Inferior parietal cortex (tissue), 1 donor: Measurements from ENCODE around the gene MFN2.
"Not testable (repeated sequence)": the region's sequence is repeated elsewhere in the genome, so short reads cannot be mapped to it uniquely, and the experiment has no call there.

Experiments used
- DNase-seq: peaks from one replicate; pipeline ENCODE4 v3.0.0-alpha.2; 2016; ENCODE audit errors: extremely low spot score

MFN2 gene

GRCh38 chr1:12022036-12022435 lies 41.8 kb downstream of the MFN2 start:
- no peak for DNase-seq

DNA sequence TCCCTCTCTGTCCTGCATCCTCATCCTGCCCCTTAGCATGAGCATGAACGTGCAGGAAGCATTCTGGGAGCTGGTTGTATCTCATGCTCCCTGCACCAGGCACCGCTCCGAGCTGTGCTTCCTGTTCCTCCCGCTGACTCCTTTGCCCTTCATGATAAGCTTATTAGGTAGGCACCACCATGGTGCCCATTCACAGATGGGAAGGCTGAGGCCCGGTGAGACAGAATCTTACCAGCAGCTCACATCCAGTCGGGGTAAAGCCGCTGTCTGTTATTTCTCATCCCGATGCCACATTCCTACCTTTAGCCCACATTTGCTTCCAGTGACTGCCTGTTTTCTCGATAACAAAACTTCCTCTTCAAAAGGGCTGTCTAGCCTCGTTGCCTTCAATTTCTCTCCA lies 46.3 kb downstream of the MFN2 start:
- no peak for DNase-seq

DNA sequence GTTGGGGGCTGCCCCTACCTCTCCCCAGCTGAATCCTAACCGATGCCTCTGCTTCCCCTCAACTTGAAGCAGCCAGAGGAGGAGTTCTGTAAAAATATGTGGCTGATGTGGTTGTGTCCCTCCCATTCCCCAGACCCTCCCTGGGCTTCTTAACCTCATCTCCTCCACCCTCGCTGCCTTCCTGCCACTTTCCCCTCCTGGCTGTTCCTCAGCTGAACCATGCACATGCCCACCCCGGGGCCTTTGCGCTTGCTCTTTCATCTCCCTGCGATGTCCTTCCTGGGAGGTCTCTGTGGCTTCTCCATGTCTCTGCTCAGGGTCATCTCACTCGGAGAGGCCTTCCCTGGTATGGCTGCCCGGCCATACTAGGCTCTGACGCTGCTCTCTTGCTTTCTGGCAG lies 48.0 kb downstream of the MFN2 start:
- DNase-seq: no peak

- DNase-seq: no peak
Observed at GRCh38 chr1:12028957-12029511, 48.8 kb downstream of the MFN2 start.

- DNase-seq: no peak
Observed at GRCh38 chr1:12029720-12030339, 49.6 kb downstream of the MFN2 start.

DNA sequence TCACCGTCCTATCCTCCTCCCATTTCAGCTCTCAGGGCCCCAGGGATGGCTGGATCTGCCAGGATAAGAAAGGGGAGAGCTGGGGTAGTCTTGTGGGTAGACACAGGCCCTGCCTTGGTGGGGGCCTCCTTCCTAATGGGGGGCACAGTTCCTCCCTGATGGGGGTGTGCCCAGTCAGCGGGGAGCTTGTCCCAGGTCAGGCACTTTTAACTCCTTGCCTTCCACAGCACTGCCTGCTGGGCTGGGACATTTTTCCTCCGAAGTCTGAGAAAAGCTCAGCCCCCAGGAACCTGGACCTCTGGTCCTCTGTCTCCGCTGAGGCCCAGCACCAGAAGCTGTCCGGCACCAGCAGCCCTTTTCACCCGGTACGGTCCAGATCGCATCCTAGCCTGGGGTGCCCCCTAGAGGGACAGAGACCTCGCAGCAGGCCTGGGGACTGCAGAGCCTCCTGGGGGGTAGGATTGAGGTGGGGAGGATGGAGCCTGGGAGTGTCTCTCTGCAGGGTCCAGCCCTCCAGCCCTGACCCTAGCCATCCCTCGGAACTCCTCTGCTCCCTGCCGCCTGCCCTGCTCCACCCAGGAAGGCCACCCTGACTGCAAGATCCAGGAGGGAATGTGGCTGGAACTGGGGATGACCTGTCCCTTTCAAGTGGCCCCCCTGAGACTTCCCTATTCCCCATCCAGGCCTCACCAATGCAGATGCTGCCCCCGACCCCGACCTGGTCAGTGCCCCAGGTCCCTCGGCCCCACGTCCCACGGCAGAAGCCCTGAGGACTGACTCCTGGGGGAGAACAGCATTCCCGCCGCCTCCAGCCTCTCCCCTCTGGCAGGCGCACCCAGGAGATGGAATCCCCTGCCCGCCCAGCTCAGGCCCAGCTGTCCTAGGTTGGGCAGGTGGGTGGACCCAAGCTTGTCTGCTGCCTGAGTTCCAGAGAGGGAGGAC lies 51.1 kb downstream of the MFN2 start:
- no peak for DNase-seq

- DNase-seq: no peak
Observed at GRCh38 chr1:12032161-12032621, 51.9 kb downstream of the MFN2 start.

DNA sequence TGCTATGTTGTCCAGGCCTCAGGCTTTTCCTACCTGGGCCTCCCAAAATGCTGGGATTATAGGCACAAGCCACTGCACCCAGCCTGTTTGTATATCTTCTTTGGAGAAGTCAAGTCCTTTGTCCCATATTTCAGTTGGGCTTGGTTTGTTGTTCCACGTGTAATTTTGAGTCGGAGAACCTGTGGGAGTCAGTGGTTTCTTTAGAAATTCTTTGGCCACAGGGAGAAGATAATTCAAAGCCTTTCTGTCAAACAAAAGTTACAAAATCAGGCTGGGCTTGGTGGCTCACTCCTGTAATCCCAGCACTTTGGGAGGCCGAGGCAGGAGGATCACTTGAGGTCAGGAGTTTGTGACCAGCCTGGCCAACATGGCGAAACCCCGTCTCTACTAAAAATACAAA lies 53.2 kb downstream of the MFN2 start:
- not testable (repeated sequence) for DNase-seq

DNA sequence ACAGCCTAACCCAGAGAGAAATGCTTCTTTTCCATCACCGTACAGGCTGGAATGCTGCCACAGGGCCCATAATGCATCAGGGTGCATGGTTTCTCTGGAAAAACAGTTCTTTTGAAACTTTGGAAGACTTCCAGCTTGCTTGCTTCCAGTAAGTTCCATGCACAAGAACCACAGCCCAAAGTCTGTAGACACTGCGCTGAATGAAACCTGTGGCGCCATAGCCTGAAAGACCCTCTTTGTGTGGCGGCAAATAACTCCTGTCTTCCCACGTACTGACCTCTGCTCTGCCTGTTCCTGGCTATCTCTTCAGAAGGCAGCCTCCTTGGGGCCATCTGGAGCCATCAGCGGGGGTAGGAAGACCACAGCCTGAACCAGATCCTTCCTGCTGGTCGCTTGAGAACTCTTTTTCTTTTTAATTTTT lies 54.1 kb downstream of the MFN2 start:
- peak; percentile 9 for DNase-seq

DNA sequence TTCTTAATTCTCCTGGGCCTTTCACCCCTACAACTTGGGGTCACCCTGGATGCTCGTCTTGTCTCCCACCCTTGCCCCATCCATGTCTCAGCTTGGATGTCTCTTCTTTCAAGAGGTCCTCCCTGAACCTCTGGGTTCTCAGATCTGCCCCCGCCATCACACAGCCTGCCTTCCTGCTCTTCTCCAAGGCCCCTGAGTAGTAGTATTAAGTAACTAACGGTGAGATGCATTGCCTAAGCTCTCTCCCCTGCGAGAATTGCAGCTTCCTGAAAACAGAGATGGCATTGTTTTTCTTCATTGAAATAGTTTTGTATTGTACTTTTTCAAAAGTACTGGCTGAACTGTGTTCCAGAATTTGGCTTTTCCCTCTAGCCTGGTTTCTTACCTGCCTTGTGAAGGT lies 55.1 kb downstream of the MFN2 start:
- no peak for DNase-seq

- no peak for DNase-seq
Observed at GRCh38 chr1:12037486-12038355, 57.5 kb downstream of the MFN2 start.

DNA sequence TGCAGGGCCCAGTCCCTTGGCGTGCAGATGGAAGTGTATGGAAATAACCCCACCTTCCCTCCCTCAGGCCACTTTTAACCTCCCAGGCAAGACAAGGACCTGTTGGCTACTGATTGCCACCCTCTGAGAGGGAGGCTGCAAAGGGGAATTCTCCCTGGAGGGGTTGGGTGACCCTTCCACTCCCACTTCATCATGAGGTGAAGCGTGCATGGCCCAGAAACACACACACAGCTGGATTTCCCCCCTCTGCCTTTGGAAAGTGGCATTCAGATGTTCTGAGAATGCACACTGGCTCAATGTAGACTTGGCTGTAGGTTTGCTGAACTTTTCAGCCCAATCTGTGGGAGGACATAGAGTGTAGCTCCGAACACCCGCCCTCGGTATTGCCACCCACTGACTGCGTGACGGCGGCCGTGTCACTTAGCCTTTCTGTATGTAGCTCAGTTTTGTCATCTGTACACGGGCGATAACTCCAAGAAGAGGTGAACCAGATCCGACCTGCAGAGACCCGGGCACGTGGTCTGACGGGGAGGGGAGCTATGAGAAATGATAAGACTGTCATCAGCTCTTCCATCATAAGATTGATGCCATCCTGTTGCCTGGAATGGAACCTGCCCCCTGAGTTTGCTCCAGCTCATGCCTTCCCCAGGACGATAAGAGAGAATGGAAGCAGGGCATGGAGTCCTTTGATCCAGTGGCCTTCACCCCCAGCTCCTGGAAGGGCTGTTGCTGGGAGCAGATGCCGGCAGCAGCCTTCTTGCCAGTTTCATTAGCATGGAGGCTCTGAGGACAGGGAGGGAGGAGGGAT lies 58.3 kb downstream of the MFN2 start:
- no peak for DNase-seq

DNA sequence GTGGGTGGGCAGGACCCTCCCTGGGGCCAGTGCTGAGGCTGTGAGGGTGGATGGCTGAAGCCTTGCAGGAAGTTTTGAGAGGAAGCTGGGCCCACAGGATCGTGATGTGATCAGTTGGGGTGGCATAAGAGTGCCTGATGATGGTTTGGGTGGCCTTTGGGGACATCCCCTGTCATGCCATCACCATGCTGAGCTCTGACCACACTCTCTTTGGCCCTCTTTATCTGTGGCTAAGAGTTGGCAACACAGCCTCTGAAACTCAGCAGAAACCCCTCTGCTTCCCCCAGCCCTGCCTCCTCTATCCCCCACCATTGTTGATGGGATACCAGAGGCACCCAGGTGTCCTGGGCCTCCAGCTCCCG lies 58.9 kb downstream of the MFN2 start:
- no peak for DNase-seq

GRCh38 chr1:12039824-12040456 lies 59.7 kb downstream of the MFN2 start:
- not testable (repeated sequence) for DNase-seq

DNA sequence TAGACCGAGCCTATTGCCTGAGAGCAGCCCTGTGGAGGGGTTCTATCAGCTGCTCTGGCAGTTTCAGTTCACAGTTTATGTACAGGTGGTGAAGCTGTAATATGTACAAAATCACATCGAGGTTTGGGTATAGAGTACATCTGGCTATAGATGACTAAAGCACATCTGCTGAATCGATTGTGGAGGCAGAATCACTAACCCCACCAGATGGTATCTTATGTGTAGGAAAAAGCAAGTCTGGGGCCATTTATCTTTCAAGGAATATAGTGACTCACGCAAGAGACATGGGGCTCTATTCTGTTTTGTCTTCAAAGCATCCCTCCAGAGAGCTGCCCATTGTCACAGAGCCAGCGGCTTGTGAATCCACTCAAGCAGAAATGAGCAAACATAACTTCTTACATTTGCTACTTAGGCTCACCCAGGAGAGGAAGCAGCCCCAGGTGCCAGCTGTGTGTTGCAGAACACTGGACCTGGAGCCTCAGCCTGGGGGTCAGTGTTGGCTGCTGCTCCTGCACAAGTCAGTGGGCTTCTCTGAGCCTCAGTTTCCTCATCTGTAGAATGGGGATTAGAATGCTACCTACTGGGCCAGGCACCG lies 60.3 kb downstream of the MFN2 start:
- no peak for DNase-seq

DNA sequence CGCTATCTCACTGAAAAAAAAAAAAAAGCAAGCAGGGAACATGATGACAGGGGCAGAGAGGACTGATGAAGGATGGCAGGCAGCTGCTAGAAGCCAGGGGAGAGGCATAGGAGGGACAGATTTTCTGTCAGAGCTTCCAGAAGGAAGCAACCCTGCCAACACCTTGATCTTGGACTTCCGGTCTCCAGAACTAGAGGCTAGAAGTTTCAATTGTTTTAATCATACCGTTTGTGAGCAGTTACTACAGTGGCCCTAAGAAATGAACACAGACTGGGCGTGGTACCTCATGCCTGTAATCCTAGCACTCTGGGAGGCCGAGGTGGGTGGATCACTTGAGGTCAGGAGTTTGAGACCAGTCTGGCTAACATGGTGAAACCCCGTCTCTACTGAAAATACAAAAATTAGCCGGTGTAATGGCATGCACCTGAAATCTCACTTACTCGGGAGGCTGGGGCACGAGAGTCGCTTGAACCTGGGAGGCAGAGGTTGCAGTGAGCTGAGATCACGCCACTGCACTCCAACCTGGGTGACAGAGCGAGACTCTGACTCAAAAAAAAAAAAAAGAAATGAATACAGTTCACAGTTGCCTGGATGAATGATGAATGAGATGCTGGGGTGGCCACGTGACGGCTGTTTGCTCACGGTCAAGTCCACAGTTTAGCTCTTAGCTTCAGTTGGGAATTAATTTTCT lies 64.1 kb downstream of the MFN2 start:
- DNase-seq: not testable (repeated sequence)

DNA sequence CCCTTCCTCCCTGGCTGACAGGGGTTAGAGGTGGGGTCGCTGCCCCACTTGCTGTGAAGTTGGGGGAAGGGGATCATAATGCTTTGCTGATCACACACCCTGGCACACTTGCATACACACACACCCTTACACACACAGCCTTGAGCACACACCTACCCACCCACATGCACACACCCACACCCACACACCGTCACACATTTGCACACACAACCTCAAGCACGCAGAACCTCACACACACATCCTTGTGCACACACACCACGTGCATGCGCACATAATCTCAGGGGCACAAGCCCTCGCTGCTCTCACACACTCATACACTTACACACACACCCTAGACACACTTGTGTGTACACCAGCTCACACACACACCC lies 66.5 kb downstream of the MFN2 start:
- no peak for DNase-seq

GRCh38 chr1:12047120-12047876 lies 67.1 kb downstream of the MFN2 start:
- no peak for DNase-seq

DNA sequence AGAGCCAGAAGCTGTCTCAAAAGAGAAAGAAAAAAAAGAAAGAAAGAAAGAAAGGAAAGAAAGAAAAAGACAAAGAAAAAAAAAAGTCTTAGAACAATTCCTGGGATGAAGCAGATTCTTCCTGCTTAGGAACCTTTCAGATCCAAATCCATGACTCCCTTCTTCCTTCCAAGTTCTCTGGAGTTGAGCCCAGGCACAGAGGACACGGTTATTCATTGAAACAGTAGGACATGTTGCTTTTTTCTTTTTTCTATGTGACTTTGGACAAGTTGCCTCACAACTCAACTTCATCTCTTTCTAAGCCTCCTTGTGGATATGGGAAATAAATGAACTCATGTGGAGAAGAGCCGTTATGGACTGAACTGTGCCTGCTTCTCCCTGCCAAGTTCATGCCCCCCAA lies 68.1 kb downstream of the MFN2 start:
- no peak for DNase-seq
